ENCODE measurements around the gene POLE. TPM values are rescaled to one million over a fixed set of nuclear protein-coding genes. Genes with fewer than 3 reads are reported as not detected.

POLE gene
- total RNA-seq, 1 donor from 2014 or later = 174 TPM

DNA sequence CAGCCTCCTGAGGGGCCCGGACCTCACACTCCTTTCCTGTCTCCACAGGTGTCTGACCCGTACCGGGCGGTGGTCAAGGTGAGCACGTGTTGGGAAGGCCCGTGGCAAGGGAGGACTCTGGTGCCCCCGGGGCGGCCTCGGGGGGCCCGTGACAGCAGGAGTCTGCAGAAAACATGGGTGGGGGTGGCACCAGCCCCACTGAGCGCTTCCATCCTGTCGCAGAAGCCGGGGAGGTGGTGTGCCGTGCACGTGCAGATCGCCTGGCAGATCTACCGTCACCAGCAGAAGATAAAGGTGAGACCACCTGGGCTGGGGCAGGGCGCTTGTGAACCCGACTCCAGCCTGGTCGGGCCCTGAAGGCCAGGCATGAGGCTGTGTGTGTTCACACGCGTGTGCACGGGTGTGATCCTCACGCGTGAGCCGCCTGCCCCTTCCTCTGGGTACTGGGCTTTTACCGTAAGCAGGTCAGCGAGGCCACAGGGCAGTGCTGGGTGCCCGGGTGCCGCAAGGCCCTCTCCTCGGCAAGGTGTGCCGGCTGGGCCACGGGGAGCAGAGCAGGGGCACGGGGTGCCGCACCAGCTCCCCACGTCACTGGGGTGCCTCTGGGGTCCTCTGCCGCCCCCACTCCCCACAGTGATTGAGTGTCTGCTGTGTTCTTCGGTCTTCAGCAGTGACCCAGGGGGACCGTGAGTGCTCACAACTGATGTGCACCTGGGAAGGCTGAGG lies 112.7 kb downstream of the POLE start:
- peaks cover 7% of the 10 kb centered on the region for H3K36me3 Mint-ChIP-seq (ENCODE audit: low read depth)
- no peak overlapping the region for H3K4me3 Mint-ChIP-seq
- no peak for DNase-seq (ENCODE audit: low read depth, low spot score)
- H3K9me3 Mint-ChIP-seq = no peaks in the 10 kb centered on the region
- no peak overlapping the region for H3K27ac Mint-ChIP-seq (ENCODE audit: unreplicated experiment)
- H3K4me1 Mint-ChIP-seq = no peaks in the 10 kb centered on the region
- no peaks in the 10 kb centered on the region for H3K27me3 Mint-ChIP-seq (ENCODE audit: low read depth)
- TF ChIP-seq, protein P1, sequence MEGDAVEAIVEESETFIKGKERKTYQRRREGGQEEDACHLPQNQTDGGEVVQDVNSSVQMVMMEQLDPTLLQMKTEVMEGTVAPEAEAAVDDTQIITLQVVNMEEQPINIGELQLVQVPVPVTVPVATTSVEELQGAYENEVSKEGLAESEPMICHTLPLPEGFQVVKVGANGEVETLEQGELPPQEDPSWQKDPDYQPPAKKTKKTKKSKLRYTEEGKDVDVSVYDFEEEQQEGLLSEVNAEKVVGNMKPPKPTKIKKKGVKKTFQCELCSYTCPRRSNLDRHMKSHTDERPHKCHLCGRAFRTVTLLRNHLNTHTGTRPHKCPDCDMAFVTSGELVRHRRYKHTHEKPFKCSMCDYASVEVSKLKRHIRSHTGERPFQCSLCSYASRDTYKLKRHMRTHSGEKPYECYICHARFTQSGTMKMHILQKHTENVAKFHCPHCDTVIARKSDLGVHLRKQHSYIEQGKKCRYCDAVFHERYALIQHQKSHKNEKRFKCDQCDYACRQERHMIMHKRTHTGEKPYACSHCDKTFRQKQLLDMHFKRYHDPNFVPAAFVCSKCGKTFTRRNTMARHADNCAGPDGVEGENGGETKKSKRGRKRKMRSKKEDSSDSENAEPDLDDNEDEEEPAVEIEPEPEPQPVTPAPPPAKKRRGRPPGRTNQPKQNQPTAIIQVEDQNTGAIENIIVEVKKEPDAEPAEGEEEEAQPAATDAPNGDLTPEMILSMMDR (conservative IDR thresholded peaks at IDR 0.05) = no peak

Small RNAs within 50 kb of the gene (microRNA-seq; reads per million reads assigned to microRNA genes)
- gene MIR6763 = 10.7 reads per million, percentile 20 among the genes with 10 or more reads in this experiment

Other genes with a start within 250 kb of the POLE start
- gene FBRSL1, start 197.2 kb downstream of the POLE start, total RNA-seq = 118 and 121 TPM in 2 replicates
- 0.93 and 1.7 TPM in 2 replicates for gene LRCOL1, start 76.8 kb downstream of the POLE start, total RNA-seq
- not detected in 2 replicates for gene P2RX2, start 68.6 kb downstream of the POLE start, total RNA-seq
- gene PXMP2, start 245 bp upstream of the POLE start, total RNA-seq = 31.0 and 33.5 TPM in 2 replicates
- gene PGAM5, start 23.5 kb upstream of the POLE start, total RNA-seq = 61.5 and 61.8 TPM in 2 replicates
- 93.4 and 100 TPM in 2 replicates for gene ANKLE2, start 74.5 kb upstream of the POLE start, total RNA-seq
- gene GOLGA3, start 141.5 kb upstream of the POLE start, total RNA-seq = 33.4 and 35.6 TPM in 2 replicates
- gene CHFR, start 200.3 kb upstream of the POLE start, total RNA-seq = 39.0 and 39.9 TPM in 2 replicates

Data from neural crest cell (in vitro differentiated cells).